HG03039 (cell line): ENCODE results near the gene EXOC6B.
"Not testable (repeated sequence)": the region's sequence is repeated elsewhere in the genome, so short reads cannot be mapped to it uniquely, and the experiment has no call there.

ENCODE experiments used
- ATAC-seq: cut with Tn5 transposase; IDR thresholded peaks from one replicate; pipeline ENCODE4 v1.9.1; 2021; ENCODE audit warnings: mild to moderate bottlenecking, moderate library complexity; ENCODE audit not compliant: unreplicated experiment

EXOC6B gene

GRCh38 chr2:72555943-72556342 is 269.9 kb downstream of the EXOC6B start:
- no peak for ATAC-seq

DNA sequence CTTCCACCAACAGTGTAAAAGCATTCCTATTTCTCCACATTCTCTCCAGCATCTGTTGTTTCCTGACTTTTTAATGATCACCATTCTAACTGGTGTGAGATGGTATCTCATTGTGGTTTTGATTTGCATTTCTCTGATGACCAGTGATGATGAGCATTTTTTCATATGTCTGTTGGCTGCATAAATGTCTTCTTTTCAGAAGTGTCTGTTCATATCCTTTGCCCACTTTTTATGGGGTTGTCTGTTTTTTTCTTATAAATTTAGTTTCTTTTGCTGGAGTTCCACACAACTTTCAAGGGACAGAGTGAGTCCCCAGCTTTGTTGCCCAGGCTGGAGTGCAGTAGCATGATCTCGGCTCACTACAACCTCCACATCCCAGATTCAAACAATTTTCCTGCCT is 270.5 kb downstream of the EXOC6B start:
- ATAC-seq = not testable (repeated sequence)

- ATAC-seq = not testable (repeated sequence)
Measured at GRCh38 chr2:72554910-72555309, 270.9 kb downstream of the EXOC6B start.

GRCh38 chr2:72554381-72554780 is 271.5 kb downstream of the EXOC6B start:
- ATAC-seq = no peak

DNA sequence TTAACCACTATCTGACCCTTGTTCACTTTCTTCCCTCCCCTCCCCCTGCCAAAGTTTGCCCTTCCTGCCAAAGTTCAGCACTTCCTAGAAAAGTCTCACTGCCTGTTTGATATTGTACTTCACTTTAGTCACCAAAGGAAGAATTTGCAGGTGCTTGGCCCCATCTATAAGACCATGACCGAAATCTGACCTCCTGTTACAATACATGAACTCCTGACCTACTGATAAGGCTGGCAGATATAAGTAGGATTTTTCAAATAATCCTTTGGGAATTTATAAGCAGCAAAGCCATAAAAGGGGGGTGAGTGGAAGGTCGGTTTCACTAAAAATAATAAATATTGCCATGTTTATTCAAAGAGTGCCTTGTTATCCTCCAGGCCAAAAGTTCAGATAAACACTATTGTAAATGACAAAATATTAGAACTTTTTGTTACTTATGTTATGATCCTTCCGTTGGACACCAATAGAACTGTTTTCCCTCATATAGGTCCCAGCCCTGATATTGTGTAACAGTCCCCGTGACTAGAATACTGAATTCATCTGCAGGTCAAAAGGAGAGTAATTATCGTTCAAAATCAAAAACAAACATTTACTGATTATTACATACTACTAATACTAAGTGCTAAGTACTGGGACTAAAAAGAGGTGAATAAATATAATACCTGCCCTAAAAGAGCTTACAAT is 277.6 kb downstream of the EXOC6B start:
- ATAC-seq = no peak

GRCh38 chr2:72545790-72546189 is 280.0 kb downstream of the EXOC6B start:
- ATAC-seq = no peak

DNA sequence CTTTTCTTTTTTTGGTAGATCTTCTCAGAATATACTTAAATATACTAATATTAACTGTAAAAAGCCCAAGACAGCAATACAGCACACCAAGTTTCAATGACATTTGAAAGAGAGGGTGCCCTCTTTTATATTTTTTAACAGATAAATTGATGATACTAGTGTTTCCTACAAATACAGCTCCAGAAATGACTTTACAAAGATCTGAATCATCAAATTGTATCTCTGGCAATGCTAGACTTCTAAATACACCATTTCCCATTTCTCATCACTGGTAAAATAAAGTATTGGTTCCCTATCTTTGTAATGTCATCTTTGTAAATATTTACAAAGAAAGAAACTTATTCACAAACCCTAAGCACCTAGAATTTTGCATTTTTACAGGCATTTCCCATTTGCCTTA is 281.3 kb downstream of the EXOC6B start:
- ATAC-seq = no peak

DNA sequence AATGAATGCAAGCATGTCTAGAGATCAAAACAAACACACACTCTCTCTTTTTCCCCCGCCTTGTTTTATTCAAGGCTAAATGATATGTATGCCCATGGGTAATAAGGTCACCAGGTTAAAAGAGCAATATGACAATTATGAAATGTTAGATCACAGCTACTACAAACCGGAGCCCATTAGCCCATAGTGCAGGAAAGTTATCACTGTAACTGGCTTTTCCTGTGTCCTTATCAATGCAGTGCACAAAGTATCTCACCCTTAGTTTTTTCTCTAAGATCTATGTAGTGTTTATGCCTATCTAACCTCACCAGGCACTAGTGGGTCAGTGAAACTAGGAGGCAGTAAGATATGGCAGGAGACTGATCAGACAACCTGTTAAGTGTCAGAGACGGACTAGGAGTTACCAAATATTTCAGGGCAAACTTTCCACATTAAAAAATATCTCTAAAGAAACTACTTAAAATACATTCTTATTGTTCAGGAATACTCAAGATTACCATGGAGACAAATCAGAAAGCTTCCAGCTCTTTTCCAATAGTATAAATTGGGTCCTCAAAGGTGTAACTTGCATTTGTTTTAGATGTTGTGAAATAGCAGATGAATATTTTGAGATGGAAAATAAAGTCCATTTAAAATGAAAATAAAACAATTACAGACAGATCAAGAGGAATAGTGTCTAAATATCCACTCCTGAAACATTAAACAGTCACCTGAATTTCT is 282.2 kb downstream of the EXOC6B start:
- no peak for ATAC-seq

GRCh38 chr2:72539071-72539552 is 286.7 kb downstream of the EXOC6B start:
- no peak for ATAC-seq

DNA sequence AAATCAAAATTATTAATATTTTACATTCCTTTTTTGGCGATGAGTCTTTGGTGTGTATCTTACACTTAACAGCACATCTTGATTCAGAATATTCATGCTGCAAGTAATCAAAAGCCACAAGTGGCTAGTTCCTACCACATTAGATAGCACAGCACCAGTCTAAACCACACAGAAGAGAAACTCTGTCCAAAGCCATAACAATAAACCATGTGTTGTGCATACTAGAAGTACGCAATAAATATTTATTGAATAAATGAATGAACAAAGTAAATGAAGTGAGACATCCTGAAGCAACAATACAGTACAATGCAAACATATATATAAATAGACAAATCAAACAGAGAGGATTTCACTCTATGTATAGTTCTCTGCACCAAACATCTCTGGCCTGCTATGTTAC is 287.3 kb downstream of the EXOC6B start:
- ATAC-seq = no peak

GRCh38 chr2:72535586-72535985 is 290.2 kb downstream of the EXOC6B start:
- ATAC-seq = not testable (repeated sequence)

DNA sequence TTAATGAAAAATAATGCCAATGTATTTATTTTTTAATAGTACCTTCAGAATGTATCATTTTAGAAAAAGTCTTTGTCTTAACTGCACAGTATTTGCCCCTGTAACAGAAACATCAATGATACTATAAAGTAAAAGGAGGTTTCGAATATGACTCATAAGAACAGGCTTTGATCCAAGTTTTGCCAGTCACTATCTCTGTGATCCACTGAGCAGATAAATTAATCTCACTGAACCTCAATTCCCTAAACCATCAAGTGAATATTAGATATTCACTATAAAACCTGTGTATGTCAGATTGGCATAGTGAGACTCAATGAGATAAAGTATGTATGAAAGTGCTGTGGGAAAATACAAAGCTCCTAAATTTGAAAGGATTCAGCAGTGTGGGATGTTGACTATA is 292.1 kb downstream of the EXOC6B start:
- no peak for ATAC-seq

- ATAC-seq = no peak
Measured at GRCh38 chr2:72527424-72527823, 298.4 kb downstream of the EXOC6B start.

DNA sequence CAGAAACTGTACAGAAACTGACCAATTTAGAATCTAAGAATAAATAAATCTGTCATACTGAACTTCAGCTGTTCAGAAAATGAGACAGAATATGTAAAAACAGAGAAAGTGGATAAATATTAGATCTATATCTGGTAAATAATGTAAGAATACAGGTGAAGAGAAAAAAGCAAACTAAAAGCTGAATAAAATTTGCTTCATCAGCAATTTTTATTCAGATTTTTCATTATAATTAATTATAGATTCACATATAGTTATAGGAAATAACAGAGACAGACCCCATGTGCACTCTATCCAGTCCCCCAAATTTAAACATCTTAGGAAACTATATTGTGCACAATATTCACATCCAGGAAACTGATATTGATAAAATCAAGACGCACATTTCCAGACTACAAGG is 299.2 kb downstream of the EXOC6B start:
- ATAC-seq = no peak

DNA sequence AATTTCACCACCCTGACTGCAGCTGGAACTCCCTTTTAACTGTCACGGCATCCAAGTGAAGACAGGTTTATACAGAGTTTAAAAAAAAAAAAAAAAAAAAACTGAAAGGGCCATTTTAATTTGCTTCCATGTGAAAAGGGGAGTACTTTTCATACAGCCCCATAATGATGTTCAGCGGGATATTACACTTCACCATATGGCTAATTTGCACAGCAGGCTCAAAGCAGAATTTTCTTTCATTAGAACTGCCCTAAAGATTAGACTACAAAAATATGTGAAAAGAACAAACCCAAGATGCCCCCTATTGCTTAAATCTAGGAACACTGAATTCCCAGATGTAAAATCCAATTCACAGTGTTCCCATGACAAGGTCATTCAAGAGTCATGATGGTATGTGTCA is 301.8 kb downstream of the EXOC6B start:
- no peak for ATAC-seq

GRCh38 chr2:72515696-72516095 is 310.1 kb downstream of the EXOC6B start:
- no peak for ATAC-seq

- ATAC-seq = no peak
Measured at GRCh38 chr2:72513011-72513410, 312.8 kb downstream of the EXOC6B start.

DNA sequence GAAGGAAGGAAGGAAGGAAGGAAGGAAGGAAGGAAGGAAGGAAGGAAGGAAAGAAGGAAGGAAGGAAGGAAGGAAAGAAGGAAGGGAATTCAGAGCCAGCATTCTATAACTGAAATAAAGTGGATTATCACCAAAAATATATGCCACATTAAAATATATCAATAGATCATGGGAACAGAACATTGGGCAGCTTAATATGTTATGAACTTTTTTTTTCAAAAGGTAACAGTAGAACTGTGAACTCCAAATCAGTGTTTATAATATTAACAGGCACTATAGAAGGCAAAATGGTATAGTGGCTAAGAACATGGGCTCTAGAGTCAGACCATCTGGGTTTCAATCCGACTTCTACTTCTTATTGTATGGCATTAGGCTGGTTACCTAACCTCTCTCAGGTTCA is 313.5 kb downstream of the EXOC6B start:
- no peak for ATAC-seq

- no peak for ATAC-seq
Measured at GRCh38 chr2:72511906-72512305, 313.9 kb downstream of the EXOC6B start.

GRCh38 chr2:72497763-72498162 is 328.1 kb downstream of the EXOC6B start:
- ATAC-seq = no peak

DNA sequence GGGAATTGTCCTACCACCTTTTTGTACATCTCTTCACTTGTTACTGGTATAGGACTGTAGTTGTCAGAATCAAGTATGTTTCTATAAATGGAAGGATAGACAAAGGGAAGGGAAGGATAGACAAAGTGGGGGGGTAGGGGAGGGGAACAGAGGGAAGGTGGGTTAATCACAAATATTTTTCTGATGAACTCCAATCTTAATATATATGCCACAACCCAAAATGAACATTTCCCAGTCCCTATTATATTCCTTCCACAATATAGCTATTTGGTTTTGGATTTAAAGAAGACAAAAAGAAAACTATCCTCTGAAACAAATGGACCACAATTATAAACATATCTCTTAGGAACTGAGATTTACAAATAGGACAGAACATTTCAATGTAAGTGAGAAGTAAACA is 329.4 kb downstream of the EXOC6B start:
- no peak for ATAC-seq

DNA sequence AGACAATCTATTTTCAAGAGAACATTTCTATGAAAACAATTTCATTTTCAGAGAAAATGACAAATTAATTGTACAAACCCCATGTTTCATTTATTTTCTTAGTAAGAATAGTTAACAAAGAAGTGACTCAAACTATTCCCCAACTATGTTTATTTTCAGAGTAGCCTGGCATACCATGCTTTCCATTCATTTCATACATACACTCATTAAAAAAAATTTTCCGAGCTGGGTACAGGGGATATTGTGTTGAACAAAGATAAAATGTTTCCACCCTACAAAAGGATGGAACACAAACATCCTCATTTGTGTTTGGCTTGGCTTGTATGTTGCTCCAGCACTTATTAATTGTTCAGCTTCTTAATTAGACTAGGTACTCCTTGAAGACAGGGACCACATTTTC is 331.4 kb downstream of the EXOC6B start:
- no peak for ATAC-seq
